GM19468 (cell line): ENCODE data around the gene TRAPPC2L.

Experiments used
- ATAC-seq: cut with Tn5 transposase; IDR thresholded peaks from one replicate; pipeline ENCODE4 v1.9.1; 2021; ENCODE audit warnings: mild to moderate bottlenecking, moderate library complexity, moderate number of reproducible peaks; ENCODE audit not compliant: unreplicated experiment; ENCODE audit errors: extremely low read depth

The TRAPPC2L gene

DNA sequence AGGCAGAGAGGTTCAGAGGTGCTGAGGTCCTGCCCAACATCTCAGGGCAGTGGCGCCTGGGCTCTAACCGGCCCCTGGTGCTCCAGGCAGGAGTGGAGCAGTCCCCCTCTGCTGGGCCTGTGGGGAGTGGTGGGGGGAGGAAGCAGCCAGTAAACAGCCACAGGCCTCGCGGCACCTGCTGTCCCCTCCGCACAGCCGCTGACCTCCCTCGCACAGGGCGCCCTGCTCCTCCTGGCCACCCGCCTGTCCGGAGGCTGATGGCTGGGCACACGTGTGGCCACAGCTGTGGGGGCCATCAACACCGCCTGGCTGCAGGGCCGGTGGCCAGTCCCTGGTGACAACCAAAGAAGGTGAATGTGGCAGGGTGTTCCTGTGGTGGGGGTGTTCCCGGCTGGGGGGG lies 46.3 kb downstream of the TRAPPC2L start:
- ATAC-seq: no peak

DNA sequence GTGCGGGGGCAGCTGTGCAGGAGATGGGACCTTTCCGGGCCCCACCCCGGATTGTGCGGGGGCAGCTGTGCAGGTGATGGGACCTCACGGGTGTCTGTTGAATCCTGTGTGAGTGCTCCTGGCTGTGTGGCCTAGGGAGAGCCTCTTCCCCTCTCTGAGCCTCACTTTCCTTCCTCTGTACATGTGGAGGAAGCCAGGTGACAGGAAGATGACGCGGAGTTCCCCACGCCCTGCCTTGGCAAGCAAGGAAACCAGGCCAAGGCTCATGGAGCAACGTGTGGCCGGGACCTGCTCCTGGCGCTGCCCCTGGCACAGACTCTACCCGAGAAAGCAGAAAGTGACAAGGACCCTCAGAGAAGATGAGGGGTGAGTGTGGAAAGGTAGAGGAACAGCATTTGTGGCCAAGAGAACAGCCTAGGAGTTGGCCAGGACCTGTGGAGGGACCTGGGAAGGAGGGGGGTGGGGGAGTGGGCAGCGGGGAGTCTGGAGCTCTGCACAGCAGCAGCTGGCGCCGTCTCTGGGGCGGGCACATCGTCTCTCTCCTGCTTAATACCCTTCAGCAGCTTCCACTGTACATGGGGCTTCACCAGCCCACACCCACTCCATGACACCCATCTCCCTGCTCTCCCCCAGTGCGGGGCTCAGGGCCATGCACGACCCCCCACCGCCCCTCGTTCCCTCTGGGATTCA lies 47.9 kb downstream of the TRAPPC2L start:
- ATAC-seq: no peak

DNA sequence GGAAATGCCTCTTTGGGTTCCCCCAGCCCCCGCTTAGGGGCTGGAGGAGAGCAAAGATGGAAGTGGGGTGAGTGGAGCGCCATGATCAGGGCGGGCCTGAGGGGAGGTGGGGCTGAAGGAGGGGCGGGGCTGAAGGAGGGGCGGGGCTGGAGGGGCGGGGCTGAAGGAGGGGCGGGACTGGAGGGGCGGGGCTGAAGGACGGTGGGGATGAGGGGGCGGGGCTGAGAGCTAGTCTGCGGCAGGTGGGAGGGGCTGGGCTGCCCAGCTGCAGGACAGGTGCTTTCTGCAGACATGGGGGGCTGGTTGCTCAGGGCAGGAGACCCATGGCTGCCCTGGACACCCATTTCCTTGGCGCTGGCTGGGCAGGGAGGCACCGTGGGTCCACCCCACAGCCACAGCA lies 48.6 kb downstream of the TRAPPC2L start:
- no peak for ATAC-seq

DNA sequence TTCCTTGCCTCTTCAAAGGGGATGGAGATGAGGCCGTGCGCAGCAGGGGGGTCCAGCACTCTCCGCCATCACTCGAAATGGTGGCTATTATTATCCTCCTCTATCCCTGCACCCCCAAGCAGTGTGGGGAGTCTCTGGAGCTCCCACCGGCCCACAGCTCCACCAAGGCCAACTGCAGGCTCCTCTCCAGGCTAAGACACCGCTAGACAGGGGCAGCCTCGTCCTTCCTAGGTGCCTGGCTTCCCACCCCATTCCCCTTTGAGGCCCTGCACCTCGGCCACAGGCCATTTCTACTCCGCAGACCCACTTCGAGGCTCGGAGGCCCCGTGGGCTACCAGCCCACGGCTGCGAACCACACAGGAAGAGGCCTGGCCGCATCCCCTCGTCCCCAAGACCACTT lies 49.1 kb downstream of the TRAPPC2L start:
- no peak for ATAC-seq

GRCh38 chr16:88906535-88907105 lies 49.7 kb downstream of the TRAPPC2L start:
- ATAC-seq: no peak

DNA sequence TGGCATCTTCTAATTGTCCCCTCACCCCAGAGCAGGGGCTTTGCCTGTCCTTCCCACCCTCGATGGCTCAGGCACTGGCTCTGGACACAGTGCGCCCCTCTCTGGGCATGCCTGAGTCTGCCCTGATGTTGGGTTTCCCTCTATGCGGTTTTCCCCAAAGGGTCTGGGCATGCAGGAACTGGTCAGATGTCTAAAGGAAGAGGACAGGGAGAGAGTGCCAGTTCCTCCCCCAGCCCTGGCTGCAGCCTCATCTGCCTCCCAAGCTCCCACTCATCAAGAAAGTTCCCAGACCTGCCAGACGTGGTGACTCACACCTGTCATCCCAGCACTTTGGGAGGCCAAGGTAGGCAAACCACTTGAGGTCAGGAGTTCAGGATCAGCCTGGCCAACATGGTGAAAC lies 50.8 kb downstream of the TRAPPC2L start:
- ATAC-seq: no peak

DNA sequence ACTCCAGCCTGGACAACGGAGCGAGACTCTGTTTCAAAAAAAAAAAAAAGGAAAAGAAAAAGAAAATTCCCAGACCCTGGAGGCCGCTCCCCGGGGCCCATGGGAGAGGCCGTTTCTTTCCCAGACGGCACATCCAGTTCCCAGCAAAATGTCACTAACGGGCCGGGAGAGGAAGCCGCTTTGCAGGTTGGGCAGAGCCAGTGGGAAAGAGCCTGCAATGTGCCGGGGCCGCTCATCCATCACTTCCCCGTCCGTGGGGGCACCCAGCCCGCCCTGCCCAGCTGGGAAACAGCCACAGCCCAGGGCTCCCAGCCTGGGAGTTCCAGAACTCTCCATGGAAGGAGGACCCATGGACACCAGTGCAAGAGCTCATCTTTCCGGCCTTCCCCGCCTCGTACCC lies 51.4 kb downstream of the TRAPPC2L start:
- ATAC-seq: no peak

DNA sequence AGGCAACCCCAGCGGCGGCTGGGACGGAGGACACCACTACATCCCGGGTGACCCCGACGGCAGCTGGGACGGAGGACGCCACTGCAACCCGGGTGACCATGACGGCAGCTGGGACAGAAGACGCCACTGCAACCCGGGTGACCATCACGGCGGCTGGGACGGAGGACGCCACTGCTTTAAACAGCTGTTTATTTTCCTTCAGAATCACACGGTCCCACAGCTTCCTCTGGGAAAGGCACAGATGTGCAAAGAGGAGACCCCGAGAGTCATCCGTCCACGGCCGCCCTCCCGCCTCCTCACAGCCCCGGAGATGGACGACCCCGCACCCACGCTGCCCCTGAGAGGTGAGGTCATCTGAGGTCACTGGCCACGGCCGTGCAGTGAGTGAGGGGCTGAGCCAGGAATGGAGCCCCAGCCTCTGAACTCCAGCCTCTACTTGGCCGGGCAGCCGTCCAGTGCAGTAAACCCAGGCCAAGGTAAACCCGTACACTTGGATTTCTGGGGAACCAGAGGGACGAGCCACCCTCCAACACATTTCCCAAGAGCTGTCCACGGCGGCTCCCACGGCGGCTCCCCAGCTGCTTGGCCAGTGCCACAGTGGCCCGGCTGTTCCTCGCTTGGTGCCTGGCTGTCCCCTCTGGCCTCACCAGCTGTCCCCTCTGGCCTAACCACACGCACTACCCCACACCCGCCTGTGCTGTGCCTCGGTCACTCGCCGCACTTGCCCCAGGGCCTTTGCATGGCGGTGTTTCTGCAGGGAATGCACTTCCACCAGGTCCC lies 52.7 kb downstream of the TRAPPC2L start:
- ATAC-seq: no peak

- no peak for ATAC-seq
Measured at GRCh38 chr16:88910284-88911135, 53.6 kb downstream of the TRAPPC2L start.

GRCh38 chr16:88911136-88911945 lies 54.4 kb downstream of the TRAPPC2L start:
- no peak for ATAC-seq

DNA sequence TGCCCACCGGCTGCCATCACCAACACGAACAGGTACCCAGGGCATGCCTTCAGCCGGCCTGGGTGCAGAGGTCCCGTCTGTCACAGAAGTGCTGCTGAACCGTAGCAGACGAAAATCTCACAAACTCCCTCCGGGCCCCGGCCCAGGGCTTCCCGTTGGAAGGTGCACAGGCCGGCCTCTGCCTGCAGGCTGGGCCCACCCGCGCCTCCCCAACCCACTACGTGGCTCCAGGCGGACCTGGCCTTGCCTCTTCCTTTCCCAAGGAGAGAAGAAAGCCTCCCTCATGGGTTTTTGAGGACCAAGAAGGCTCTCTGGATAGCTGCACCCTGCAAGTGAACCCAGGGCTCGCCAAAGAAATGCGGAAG lies 55.0 kb downstream of the TRAPPC2L start:
- ATAC-seq: no peak
